GM23248 (cell line): Measurements from ENCODE around the gene RERE. TPM values are rescaled to one million over a fixed set of nuclear protein-coding genes. Genes with fewer than 3 reads are reported as not detected.

ENCODE experiments used
- DNase-seq: peaks from one replicate; pipeline ENCODE4 v3.0.0-alpha.2; 2015
- H2AFZ ChIP-seq: fragments of 200-600 bp; sonication (generic); 2 replicates; pipeline ENCODE4 v1.6.1; 2016; ENCODE audit warnings: antibody characterized with exemption
- H3F3A ChIP-seq: fragments of 200-600 bp; sonication (generic); 2 replicates; pipeline ENCODE4 v1.6.1; 2016; ENCODE audit warnings: mild to moderate bottlenecking, antibody characterized with exemption, mixed run types; ENCODE audit not compliant: insufficient read depth
- H3K27ac ChIP-seq: fragments of 200-600 bp; sonication (generic); 2 replicates; pipeline ENCODE4 v1.5.1; 2016; ENCODE audit warnings: mild to moderate bottlenecking
- H3K27me3 ChIP-seq: fragments of 200-600 bp; sonication (generic); replicated peaks from 2 replicates; pipeline ENCODE4 v1.6.1; 2016; ENCODE audit warnings: mild to moderate bottlenecking; ENCODE audit not compliant: insufficient read depth
- H3K36me3 ChIP-seq: fragments of 200-600 bp; sonication (generic); 2 replicates; pipeline ENCODE4 v1.6.1; 2016; ENCODE audit warnings: low read depth, mild to moderate bottlenecking
- H3K4me1 ChIP-seq: fragments of 200-600 bp; sonication (generic); 2 replicates; pipeline ENCODE4 v1.6.1; 2016; ENCODE audit warnings: mild to moderate bottlenecking; ENCODE audit not compliant: insufficient read depth
- H3K4me2 ChIP-seq: fragments of 200-600 bp; sonication (generic); one replicate; pipeline ENCODE4 v1.6.1; 2016; ENCODE audit warnings: mild to moderate bottlenecking; ENCODE audit not compliant: unreplicated experiment
- H3K4me3 ChIP-seq: fragments of 200-600 bp; sonication (generic); 2 replicates; pipeline ENCODE4 v1.5.1; 2016; ENCODE audit warnings: mild to moderate bottlenecking
- H3K79me2 ChIP-seq: fragments of 200-600 bp; sonication (generic); 2 replicates; pipeline ENCODE4 v1.6.1; 2016; ENCODE audit warnings: mild to moderate bottlenecking; ENCODE audit not compliant: insufficient read depth
- H3K9ac ChIP-seq: fragments of 200-600 bp; sonication (generic); 2 replicates; pipeline ENCODE4 v1.6.1; 2016; ENCODE audit warnings: mild to moderate bottlenecking
- H3K9me2 ChIP-seq: fragments of 200-600 bp; sonication (generic); 2 replicates; pipeline ENCODE4 v1.6.1; 2016; ENCODE audit warnings: mixed run types, mild to moderate bottlenecking, moderate library complexity; ENCODE audit not compliant: insufficient read depth
- H3K9me3 ChIP-seq: fragments of 200-600 bp; sonication (generic); one replicate; pipeline ENCODE4 v1.6.1; 2017; ENCODE audit warnings: low read depth
- H4K20me1 ChIP-seq: fragments of 200-600 bp; sonication (generic); 2 replicates; pipeline ENCODE4 v1.6.0; 2016; ENCODE audit not compliant: insufficient read depth
- EZH2 ChIP-seq: fragments of 200-600 bp; sonication (generic); IDR thresholded peaks from 2 replicates; pipeline ENCODE4 v1.6.1; 2018; ENCODE audit warnings: antibody characterized with exemption, mild to moderate bottlenecking; ENCODE audit not compliant: insufficient read depth, poor library complexity, severe bottlenecking
- EZH2phosphoT487 ChIP-seq: fragments of 200-600 bp; sonication (generic); IDR thresholded peaks from 2 replicates; pipeline ENCODE4 v1.6.1; 2018; ENCODE audit warnings: antibody characterized with exemption, moderate library complexity, mild to moderate bottlenecking, low read depth; ENCODE audit not compliant: insufficient read depth
- WGBS, 2 experiments: methylation state at CpG; one replicate each; pipeline ENCODE4 v1.1.6; 2015 to 2017; ENCODE audit warnings: low lambda C conversion rate in 2 of 2, low coverage in 1 of 2; ENCODE audit errors: missing lambda C conversion rate in 2 of 2; 5-methylcytosine and 5-hydroxymethylcytosine counted together
- in situ Hi-C: fragments of 300-500 bp; cut with MboI; formaldehyde crosslinking; loops from 2 replicates; pipeline ENCODE4 v1.15.0; 2020
- polyA plus RNA-seq: library from polyadenylated mRNA; unstranded; fragments of >200 nt; fragmentation: Nextera tagmentation; extraction: Ambion mirVana; gene quantifications from 2 replicates; pipeline ENCODE4 v1.2.1, GENCODE V29; 2016
- total RNA-seq: library from RNA; depleted of rRNA; stranded (reverse); fragments of >200 nt; shearing (Covaris generic); gene quantifications from 2 replicates; pipeline ENCODE4 v1.2.3, GENCODE V29; 2014

The RERE gene
- total and polyA plus RNA-seq, 2 experiments from 2014 or later = 26.0 to 26.2 TPM

DNA sequence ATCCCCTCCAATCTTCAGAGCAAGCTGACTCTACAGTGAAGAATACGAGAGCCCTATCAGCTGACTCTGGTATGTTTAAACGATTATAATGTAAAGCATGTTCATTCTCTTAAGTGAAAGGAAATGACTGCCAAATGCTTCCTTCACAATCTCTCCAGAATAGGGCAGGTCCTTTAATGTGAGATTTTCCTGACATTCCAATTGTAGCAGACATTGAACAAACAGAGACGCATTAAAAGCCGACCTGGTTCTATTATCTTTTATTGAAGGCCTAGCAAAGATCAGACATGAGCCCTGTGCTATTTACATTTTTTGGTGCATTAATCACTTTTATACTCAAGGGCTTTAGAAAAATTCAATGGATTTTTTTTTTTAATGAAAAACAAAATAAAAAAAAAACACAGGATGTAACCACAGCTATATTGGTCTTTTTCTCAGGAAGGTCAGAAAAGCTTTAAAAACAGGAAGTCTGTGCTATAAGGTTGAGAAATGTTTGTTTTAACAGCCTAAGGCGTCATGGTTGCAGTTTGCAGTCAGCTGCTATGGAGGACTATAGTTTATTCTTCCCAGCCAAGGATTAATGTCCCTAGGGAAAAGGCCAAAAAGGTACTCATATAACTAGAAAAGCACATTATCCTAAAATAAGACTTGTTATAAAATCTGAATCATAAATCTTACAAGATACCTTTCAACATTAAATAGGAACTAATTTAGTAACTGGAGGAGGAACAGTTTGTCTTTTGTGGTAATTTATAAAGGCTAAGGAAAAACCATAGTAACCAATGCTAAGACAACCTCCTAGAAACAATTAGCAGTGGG lies 104.8 kb downstream of the RERE start:
- DNase-seq = peak; percentile 91
- H3K4me1 ChIP-seq = peaks cover 40% of the 10 kb centered on the region
- H4K20me1 ChIP-seq = no peaks in the 10 kb centered on the region
- H3K4me3 ChIP-seq = peak overlapping the region; percentile 59
- 2% methylated on average over 5 of the region's 5 CpGs for WGBS, 2 experiments
- H3K4me2 ChIP-seq = peak overlapping the region; percentile 86
- H3K79me2 ChIP-seq = peaks cover 43% of the 10 kb centered on the region
- H3K27me3 ChIP-seq = no peaks in the 10 kb centered on the region
- no peaks in the 10 kb centered on the region for H3K9me3 ChIP-seq
- peak overlapping the region; percentile 82 for H3K9ac ChIP-seq
- H3K9me2 ChIP-seq = no peaks in the 10 kb centered on the region
- TF ChIP-seq EZH2phosphoT487 (no peak), EZH2 (no peak)
- in situ Hi-C loops = no loop called here
- H3F3A ChIP-seq = peaks cover 25% of the 10 kb centered on the region
- H2AFZ ChIP-seq = peak overlapping the region; percentile 61
- peak overlapping the region; percentile 95 for H3K27ac ChIP-seq
- no peaks in the 10 kb centered on the region for H3K36me3 ChIP-seq

DNA sequence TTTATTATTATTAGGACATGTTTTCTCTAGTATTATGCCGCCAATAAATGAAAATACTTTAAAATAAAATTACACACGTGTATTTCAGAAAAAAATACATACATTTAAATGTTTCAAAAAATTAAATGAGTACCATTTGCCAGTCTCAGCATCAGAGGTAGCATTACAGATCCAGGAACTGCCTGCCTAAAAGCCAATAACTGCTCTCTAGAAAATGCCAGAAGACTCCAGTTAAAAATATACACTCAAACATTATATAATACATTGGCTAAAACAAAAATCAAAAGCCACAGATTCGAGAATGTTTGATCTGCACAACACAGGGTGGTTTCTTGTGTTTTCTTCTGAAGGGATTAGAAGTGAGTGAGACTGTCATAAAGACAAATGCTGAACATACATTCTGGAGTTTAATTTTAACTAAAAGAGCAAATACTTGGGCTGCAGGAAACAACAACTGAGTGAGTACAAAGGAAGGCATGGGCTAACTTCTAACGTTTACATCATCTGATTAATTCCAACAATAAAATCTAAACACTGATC lies 105.5 kb downstream of the RERE start:
- Histone ChIP-seq H3K79me2 (peaks cover 43% of the 10 kb centered on the region), H3K4me1 (peaks cover 33% of the 10 kb centered on the region), H3K9ac (peak overlapping the region; percentile 82), H3K36me3 (no peaks in the 10 kb centered on the region), H2AFZ (peak overlapping the region; percentile 61), H3K27ac (peak overlapping the region; percentile 95), H3F3A (peaks cover 20% of the 10 kb centered on the region), H4K20me1 (no peaks in the 10 kb centered on the region), H3K4me3 (peak overlapping the region; percentile 59), H3K9me2 (no peaks in the 10 kb centered on the region), H3K27me3 (no peaks in the 10 kb centered on the region), H3K9me3 (no peaks in the 10 kb centered on the region), H3K4me2 (peak overlapping the region; percentile 86)
- WGBS, 2 experiments = 56 to 57% methylated on average over 4 of the region's 4 CpGs
- in situ Hi-C loops = no loop called here
- TF ChIP-seq EZH2 (no peak), EZH2phosphoT487 (no peak)
- no peak for DNase-seq

DNA sequence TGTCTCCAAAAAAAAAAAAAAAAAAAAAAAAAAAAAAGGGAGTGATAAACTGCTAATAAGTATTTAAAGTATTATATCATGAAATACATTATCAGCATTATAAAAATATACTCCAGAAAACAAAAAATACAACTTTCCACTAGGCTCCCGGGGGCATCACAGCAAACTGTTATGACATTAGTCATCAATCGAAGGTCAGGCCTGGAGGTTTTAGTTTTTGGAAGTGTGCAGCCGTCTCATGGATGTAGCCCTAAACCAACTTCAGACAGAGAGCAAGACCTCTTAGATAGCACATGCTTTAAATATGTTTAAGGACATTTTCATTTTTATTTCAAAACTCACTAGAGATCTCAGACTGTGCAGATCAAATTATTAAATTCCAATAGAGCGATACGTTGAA lies 106.3 kb downstream of the RERE start:
- peak overlapping the region; percentile 82; the same call in 1 of the 2 replicates for H3K9ac ChIP-seq
- no peaks in the 10 kb centered on the region for H3K9me3 ChIP-seq
- H3K27ac ChIP-seq = peak overlapping the region; percentile 95
- H3K27me3 ChIP-seq = no peaks in the 10 kb centered on the region
- no peak overlapping the region for H3K4me2 ChIP-seq
- H2AFZ ChIP-seq = no peak overlapping the region
- H3K79me2 ChIP-seq = peaks cover 37% of the 10 kb centered on the region
- H4K20me1 ChIP-seq = no peaks in the 10 kb centered on the region
- H3F3A ChIP-seq = peaks cover 20% of the 10 kb centered on the region
- H3K9me2 ChIP-seq = no peaks in the 10 kb centered on the region
- H3K36me3 ChIP-seq = no peaks in the 10 kb centered on the region
- no peak overlapping the region for H3K4me3 ChIP-seq
- peaks cover 29% of the 10 kb centered on the region for H3K4me1 ChIP-seq
- TF ChIP-seq EZH2 (no peak), EZH2phosphoT487 (no peak)
- WGBS, 2 experiments = 66 to 76% methylated on average over 5 of the region's 5 CpGs
- peak; percentile 28 for DNase-seq
- in situ Hi-C loops = no loop called here

DNA sequence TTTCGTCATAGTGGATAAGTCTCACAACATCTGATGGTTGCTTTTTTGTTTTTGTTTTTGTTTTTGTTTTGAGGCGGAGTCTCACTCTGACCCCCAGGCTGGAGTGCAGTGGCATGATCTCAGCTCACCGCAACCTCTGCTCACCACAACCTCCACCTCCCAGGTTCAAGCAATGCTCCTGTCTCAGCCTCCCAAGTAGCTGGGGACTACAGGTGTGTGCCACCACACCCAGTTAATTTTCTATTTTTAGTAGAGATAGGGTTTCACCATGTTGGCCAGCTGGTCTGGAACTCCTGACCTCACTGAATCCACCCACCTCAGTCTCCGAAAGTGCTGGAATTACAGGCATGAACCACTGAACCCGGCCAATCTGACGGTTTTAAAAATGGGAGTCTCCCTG lies 109.2 kb downstream of the RERE start:
- peaks cover 36% of the 10 kb centered on the region; the same call in 1 of the 2 replicates for H3K79me2 ChIP-seq
- H3F3A ChIP-seq = peaks cover 30% of the 10 kb centered on the region
- no peak overlapping the region for H3K9ac ChIP-seq
- no peaks in the 10 kb centered on the region for H3K9me2 ChIP-seq
- TF ChIP-seq EZH2 (no peak), EZH2phosphoT487 (no peak)
- H3K4me3 ChIP-seq = no peak overlapping the region
- 94 to 96% methylated on average over 6 of the region's 6 CpGs for WGBS, 2 experiments
- H4K20me1 ChIP-seq = no peaks in the 10 kb centered on the region
- in situ Hi-C loops = no loop called here
- no peak overlapping the region for H3K4me2 ChIP-seq
- no peaks in the 10 kb centered on the region for H3K36me3 ChIP-seq
- H3K27me3 ChIP-seq = no peaks in the 10 kb centered on the region
- no peak overlapping the region for H3K27ac ChIP-seq
- no peak for DNase-seq
- H2AFZ ChIP-seq = no peak overlapping the region
- no peaks in the 10 kb centered on the region for H3K9me3 ChIP-seq
- peaks cover 26% of the 10 kb centered on the region for H3K4me1 ChIP-seq
